Osteocyte (in vitro differentiated cells): Measurements from ENCODE around the gene CD200R1. TPM values are rescaled to one million over a fixed set of nuclear protein-coding genes. Genes with fewer than 3 reads are reported as not detected.

Experiments used
- DNase-seq: peaks from one replicate; pipeline ENCODE4 v3.0.0; 2021; ENCODE audit warnings: mixed read lengths; ENCODE audit not compliant: unreplicated experiment; ENCODE audit errors: extremely low spot score
- H3K27ac Mint-ChIP-seq: one replicate; pipeline ENCODE4 v1.8.0; 2021; ENCODE audit warnings: mild to moderate bottlenecking, mixed read lengths; ENCODE audit not compliant: unreplicated experiment
- H3K27me3 Mint-ChIP-seq: one replicate; pipeline ENCODE4 v1.8.0; 2021; ENCODE audit warnings: mixed read lengths; ENCODE audit not compliant: unreplicated experiment
- H3K36me3 Mint-ChIP-seq: one replicate; pipeline ENCODE4 v1.8.0; 2021; ENCODE audit warnings: mixed read lengths; ENCODE audit not compliant: unreplicated experiment
- H3K4me1 Mint-ChIP-seq: one replicate; pipeline ENCODE4 v1.8.0; 2021; ENCODE audit warnings: mixed read lengths; ENCODE audit not compliant: unreplicated experiment
- H3K4me3 Mint-ChIP-seq: one replicate; pipeline ENCODE4 v1.8.0; 2021; ENCODE audit warnings: mild to moderate bottlenecking, moderate library complexity, mixed read lengths; ENCODE audit not compliant: unreplicated experiment
- H3K9me3 Mint-ChIP-seq: one replicate; pipeline ENCODE4 v1.8.0; 2021; ENCODE audit warnings: mixed read lengths; ENCODE audit not compliant: unreplicated experiment
- total RNA-seq: library from RNA; stranded (reverse); gene quantifications from 2 replicates; pipeline ENCODE4 v1.2.1, GENCODE V29; 2021
- TF ChIP-seq, protein P1 (sequence below): fragments of 200-600 bp; sonication (generic); IDR thresholded peaks from 2 replicates; pipeline ENCODE4 v1.5.0; 2021; ENCODE audit warnings: antibody characterized with exemption, mild to moderate bottlenecking, moderate library complexity

The CD200R1 gene
- total RNA-seq, 1 donor from 2014 or later, result not detected

DNA sequence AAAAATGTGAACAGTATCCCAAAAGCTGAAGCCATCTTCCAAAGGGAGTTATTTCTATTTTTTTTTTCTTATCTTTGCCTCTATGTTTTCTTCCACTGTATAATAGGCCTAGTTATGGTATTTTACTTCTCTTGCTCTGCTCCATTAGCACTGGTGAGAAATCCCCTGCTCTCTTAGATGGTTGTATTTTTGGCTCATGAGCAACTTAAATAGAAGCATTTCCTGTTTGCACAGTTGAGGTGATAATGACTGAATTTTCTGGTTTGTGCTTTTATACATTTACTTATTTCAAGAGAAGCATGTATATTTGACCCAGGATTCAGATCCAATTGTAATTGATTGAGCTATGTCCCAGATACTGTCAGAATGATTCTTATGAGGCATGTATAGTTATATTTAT, 66.7 kb downstream of the CD200R1 start:
- no peak overlapping the region for H3K4me3 Mint-ChIP-seq
- H3K4me1 Mint-ChIP-seq, result no peaks in the 10 kb centered on the region
- H3K27me3 Mint-ChIP-seq, result peaks cover 42% of the 10 kb centered on the region
- H3K9me3 Mint-ChIP-seq, result peaks cover 17% of the 10 kb centered on the region
- no peak overlapping the region for H3K27ac Mint-ChIP-seq
- no peaks in the 10 kb centered on the region for H3K36me3 Mint-ChIP-seq
- no peak for DNase-seq
- TF ChIP-seq, protein P1, sequence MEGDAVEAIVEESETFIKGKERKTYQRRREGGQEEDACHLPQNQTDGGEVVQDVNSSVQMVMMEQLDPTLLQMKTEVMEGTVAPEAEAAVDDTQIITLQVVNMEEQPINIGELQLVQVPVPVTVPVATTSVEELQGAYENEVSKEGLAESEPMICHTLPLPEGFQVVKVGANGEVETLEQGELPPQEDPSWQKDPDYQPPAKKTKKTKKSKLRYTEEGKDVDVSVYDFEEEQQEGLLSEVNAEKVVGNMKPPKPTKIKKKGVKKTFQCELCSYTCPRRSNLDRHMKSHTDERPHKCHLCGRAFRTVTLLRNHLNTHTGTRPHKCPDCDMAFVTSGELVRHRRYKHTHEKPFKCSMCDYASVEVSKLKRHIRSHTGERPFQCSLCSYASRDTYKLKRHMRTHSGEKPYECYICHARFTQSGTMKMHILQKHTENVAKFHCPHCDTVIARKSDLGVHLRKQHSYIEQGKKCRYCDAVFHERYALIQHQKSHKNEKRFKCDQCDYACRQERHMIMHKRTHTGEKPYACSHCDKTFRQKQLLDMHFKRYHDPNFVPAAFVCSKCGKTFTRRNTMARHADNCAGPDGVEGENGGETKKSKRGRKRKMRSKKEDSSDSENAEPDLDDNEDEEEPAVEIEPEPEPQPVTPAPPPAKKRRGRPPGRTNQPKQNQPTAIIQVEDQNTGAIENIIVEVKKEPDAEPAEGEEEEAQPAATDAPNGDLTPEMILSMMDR, result no peak

DNA sequence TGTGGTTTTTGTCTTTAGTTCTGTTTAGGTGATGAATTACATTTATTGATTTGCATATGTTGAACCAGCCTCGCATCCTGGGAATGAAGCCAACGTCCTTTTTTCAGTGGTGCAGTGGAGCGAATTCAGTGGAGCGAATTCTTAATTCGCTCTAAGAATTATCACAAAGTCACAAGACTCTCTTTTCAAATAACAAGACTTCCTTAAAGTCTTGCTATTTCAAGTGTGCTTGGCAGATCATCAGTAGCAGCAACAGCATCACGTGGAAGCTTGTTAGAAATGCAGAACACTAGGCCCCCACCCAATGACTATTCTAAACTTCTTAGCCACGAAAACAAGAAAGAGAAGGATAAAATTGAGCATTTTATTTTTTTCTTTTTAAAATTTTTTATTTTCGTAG, 70.1 kb downstream of the CD200R1 start:
- H3K36me3 Mint-ChIP-seq, result no peaks in the 10 kb centered on the region
- H3K27ac Mint-ChIP-seq, result no peak overlapping the region
- peaks cover 29% of the 10 kb centered on the region for H3K27me3 Mint-ChIP-seq
- peaks cover 13% of the 10 kb centered on the region for H3K9me3 Mint-ChIP-seq
- H3K4me1 Mint-ChIP-seq, result peaks cover 1% of the 10 kb centered on the region
- TF ChIP-seq, protein P1, result no peak
- H3K4me3 Mint-ChIP-seq, result no peak overlapping the region
- DNase-seq, result no peak

DNA sequence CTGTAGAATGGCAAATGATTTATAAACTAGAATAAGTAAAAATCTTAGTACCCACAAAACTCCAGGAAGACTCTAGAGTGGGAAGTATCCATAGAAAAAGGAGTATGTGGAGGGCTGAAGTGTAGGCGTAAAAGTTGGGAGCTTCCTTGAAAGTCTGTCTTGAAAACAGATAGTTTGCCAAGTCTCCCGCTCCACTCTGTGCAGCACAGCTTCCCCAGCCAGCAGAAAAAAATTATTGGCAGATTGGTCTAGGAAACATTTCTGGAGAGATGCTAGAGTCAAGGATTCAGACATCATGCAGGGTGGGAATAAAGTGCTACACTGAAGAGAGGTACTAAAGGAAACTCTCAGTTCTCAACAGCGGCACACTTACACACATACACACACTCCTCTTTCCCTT, 74.8 kb downstream of the CD200R1 start:
- TF ChIP-seq, protein P1, result no peak
- Mint-ChIP-seq H3K36me3 (no peaks in the 10 kb centered on the region), H3K27me3 (peaks cover 16% of the 10 kb centered on the region), H3K9me3 (peaks cover 13% of the 10 kb centered on the region), H3K4me3 (no peak overlapping the region), H3K27ac (no peak overlapping the region), H3K4me1 (peaks cover 1% of the 10 kb centered on the region)
- DNase-seq, result no peak

DNA sequence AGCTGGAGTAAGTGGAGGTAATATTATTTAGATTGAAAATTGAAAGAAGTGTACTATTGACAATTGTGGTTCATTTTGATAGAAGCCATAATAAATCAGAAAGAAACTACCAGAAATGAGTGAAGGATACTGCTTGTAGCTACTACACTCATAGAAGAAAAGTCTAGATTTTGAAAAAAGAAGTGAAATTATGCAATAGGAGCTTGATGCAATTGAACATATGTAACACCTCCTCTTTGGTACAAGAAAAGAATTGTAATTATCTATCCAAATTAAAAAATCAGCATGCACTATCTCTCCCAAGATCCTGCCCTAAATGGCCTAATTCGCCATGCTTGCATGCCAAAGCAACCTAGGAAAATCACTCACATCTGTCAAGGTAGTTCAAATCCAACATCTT, 77.1 kb downstream of the CD200R1 start:
- Mint-ChIP-seq H3K4me3 (no peak overlapping the region), H3K36me3 (no peaks in the 10 kb centered on the region), H3K4me1 (peaks cover 1% of the 10 kb centered on the region), H3K27ac (no peak overlapping the region), H3K9me3 (no peaks in the 10 kb centered on the region), H3K27me3 (peaks cover 8% of the 10 kb centered on the region)
- TF ChIP-seq, protein P1, result no peak
- no peak for DNase-seq

DNA sequence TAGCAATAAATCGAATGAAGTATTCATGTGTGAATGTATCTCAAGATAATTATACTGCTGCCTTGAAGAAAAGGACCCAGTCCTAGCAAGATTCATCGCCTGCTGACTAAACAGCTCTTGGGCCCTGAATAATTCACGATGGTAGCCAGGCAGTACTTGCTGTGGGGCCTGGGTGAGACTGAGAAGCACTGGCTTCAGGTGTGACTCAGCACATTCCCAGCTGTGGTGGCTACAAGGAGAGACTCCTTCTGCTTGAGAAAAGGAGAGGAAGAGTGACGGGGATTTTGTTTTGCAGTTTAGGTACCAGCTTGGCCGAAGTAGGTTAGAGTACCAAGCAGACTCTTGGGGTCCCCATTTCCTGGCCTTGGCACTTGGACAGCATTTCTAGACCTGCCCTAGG, 80.6 kb downstream of the CD200R1 start:
- H3K4me1 Mint-ChIP-seq, result peaks cover 7% of the 10 kb centered on the region
- TF ChIP-seq, protein P1, result no peak
- H3K9me3 Mint-ChIP-seq, result no peaks in the 10 kb centered on the region
- no peaks in the 10 kb centered on the region for H3K36me3 Mint-ChIP-seq
- H3K27me3 Mint-ChIP-seq, result peaks cover 4% of the 10 kb centered on the region
- no peak for DNase-seq
- H3K27ac Mint-ChIP-seq, result no peak overlapping the region
- H3K4me3 Mint-ChIP-seq, result no peak overlapping the region
